Osteoblast (primary cell): ENCODE data around the gene SOX8. TPM values are rescaled to one million over a fixed set of nuclear protein-coding genes. Genes with fewer than 3 reads are reported as not detected.

Experiments used
- DNase-seq: peaks from one replicate; pipeline ENCODE4 v3.0.0; 2011; ENCODE audit warnings: low spot score, mixed read lengths; ENCODE audit not compliant: insufficient read length; ENCODE audit errors: missing footprints
- H2AFZ ChIP-seq: 2 replicates; pipeline ENCODE4 v1.6.0; 2011; ENCODE audit warnings: mild to moderate bottlenecking, low read length
- H3K27ac ChIP-seq: 2 replicates; pipeline ENCODE4 v1.5.1; 2011; ENCODE audit warnings: mild to moderate bottlenecking, low read depth, low read length, moderate library complexity
- H3K27me3 ChIP-seq: 2 replicates; pipeline ENCODE4 v1.6.0; 2012; ENCODE audit warnings: mild to moderate bottlenecking, control low read depth, inconsistent platforms, low read length, moderate library complexity; ENCODE audit not compliant: insufficient read depth
- H3K36me3 ChIP-seq: 2 replicates; pipeline ENCODE4 v1.5.1; 2011; ENCODE audit warnings: mild to moderate bottlenecking, low read length, control low read depth, moderate library complexity; ENCODE audit not compliant: insufficient read depth
- H3K4me1 ChIP-seq: 2 replicates; pipeline ENCODE4 v1.5.1; 2011; ENCODE audit warnings: mild to moderate bottlenecking, low read length, control low read depth, moderate library complexity; ENCODE audit not compliant: insufficient read depth
- H3K4me2 ChIP-seq: 2 replicates; pipeline ENCODE4 v1.6.0; 2011; ENCODE audit warnings: mild to moderate bottlenecking, low read length; ENCODE audit not compliant: insufficient read depth
- H3K4me3 ChIP-seq: fragments of 200-600 bp; sonication (generic); 3 replicates; pipeline ENCODE4 v1.5.1; 2012; ENCODE audit warnings: mild to moderate bottlenecking, low read length, inconsistent platforms; ENCODE audit not compliant: insufficient read depth
- H3K79me2 ChIP-seq: 2 replicates; pipeline ENCODE4 v1.6.0; 2012; ENCODE audit warnings: mild to moderate bottlenecking, low read length, control low read depth, inconsistent platforms; ENCODE audit not compliant: insufficient read depth
- H3K9me3 ChIP-seq: 2 replicates; pipeline ENCODE4 v1.5.1; 2011; ENCODE audit warnings: low read depth, low read length, control low read depth
- H4K20me1 ChIP-seq: 2 replicates; pipeline ENCODE4 v1.6.0; 2012; ENCODE audit warnings: mild to moderate bottlenecking, low read length, control low read depth; ENCODE audit not compliant: insufficient read depth
- CTCF ChIP-seq: IDR thresholded peaks from 2 replicates; pipeline ENCODE4 v1.5.1; 2011; ENCODE audit warnings: mild to moderate bottlenecking, low read depth, low read length, moderate library complexity; ENCODE audit errors: extremely low read depth
- total RNA-seq: library from RNA; depleted of rRNA; stranded (reverse); fragments of >200 nt; gene quantifications from 2 replicates; pipeline ENCODE4 v1.2.3, GENCODE V29; 2012

The SOX8 gene
- total RNA-seq, 1 donor: not detected

DNA sequence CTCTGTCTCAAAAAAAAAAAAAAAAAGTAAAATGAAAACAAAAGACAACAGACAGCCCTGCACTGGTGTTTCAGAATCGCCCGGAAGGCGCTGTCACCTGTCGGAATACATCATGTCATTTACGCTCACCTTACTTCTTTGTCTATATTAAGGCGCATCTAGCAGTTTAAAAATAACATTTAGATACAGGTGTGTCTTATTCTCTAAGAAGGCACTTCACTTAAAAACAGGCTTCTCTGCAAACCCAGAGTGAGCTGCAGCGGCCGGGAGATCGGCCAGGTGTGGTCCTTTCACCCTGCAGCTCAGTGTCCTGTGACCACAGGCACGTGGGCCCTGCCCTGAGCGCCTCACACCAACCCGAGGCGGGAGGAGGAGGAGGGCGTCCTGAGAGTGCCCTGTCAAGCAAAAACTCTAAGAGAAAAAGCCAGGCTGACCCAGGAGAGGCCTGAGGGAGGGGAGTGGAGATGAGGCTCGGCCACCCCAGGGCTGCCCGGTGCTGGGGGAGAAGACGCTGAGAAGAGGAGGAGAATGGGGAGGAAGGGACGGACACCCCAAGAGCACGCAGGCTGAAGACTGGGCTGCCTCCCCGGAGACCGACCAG lies 7.5 kb upstream of the SOX8 start:
- peaks cover 50% of the 10 kb centered on the region for H3K27me3 ChIP-seq
- TF ChIP-seq CTCF: no peak
- H3K9me3 ChIP-seq: peaks cover 4% of the 10 kb centered on the region
- no peak overlapping the region for H3K4me3 ChIP-seq
- no peak for DNase-seq
- H2AFZ ChIP-seq: no peak overlapping the region
- H3K79me2 ChIP-seq: peaks cover 7% of the 10 kb centered on the region
- no peaks in the 10 kb centered on the region for H3K36me3 ChIP-seq
- H3K4me1 ChIP-seq: peaks cover 7% of the 10 kb centered on the region
- H3K4me2 ChIP-seq: no peak overlapping the region
- no peak overlapping the region for H3K27ac ChIP-seq
- peaks cover 6% of the 10 kb centered on the region for H4K20me1 ChIP-seq

- no peak for TF ChIP-seq CTCF
These were observed 6.8 kb upstream of the SOX8 start for GRCh38 chr16:974611-975261.

GRCh38 chr16:975291-975690 lies 6.3 kb upstream of the SOX8 start:
- Histone ChIP-seq H3K4me1 (no peaks in the 10 kb centered on the region), H3K27ac (no peak overlapping the region), H3K9me3 (peaks cover 4% of the 10 kb centered on the region), H4K20me1 (peaks cover 6% of the 10 kb centered on the region), H3K27me3 (peaks cover 60% of the 10 kb centered on the region), H3K36me3 (no peaks in the 10 kb centered on the region), H2AFZ (no peak overlapping the region), H3K4me2 (no peak overlapping the region), H3K4me3 (no peak overlapping the region), H3K79me2 (no peaks in the 10 kb centered on the region)
- no peak for DNase-seq
- no peak for TF ChIP-seq CTCF

More at GRCh38 chr16:974611-975261, 6.8 kb upstream of the SOX8 start:
- Histone ChIP-seq H3K36me3 (no peaks in the 10 kb centered on the region), H3K4me2 (no peak overlapping the region), H3K4me1 (peaks cover 5% of the 10 kb centered on the region), H4K20me1 (peaks cover 6% of the 10 kb centered on the region), H3K27me3 (peaks cover 55% of the 10 kb centered on the region), H3K27ac (no peak overlapping the region), H3K9me3 (peaks cover 4% of the 10 kb centered on the region), H3K79me2 (peaks cover 3% of the 10 kb centered on the region), H3K4me3 (no peak overlapping the region), H2AFZ (no peak overlapping the region)
- no peak for DNase-seq

- H3K4me3 ChIP-seq: no peak overlapping the region
- peaks cover 1% of the 10 kb centered on the region for H4K20me1 ChIP-seq
- H3K36me3 ChIP-seq: no peaks in the 10 kb centered on the region
- H3K27me3 ChIP-seq: peaks cover 64% of the 10 kb centered on the region
- no peaks in the 10 kb centered on the region for H3K79me2 ChIP-seq
- no peak overlapping the region for H3K27ac ChIP-seq
- TF ChIP-seq CTCF: no peak
- H3K4me2 ChIP-seq: no peak overlapping the region
- no peak for DNase-seq
- no peaks in the 10 kb centered on the region for H3K4me1 ChIP-seq
- H2AFZ ChIP-seq: no peak overlapping the region
- peaks cover 2% of the 10 kb centered on the region for H3K9me3 ChIP-seq
These were observed 5.1 kb upstream of the SOX8 start for GRCh38 chr16:976389-976931.
